Measurements from ENCODE around the gene CAMSAP2. TPM values are rescaled to one million over a fixed set of nuclear protein-coding genes. Genes with fewer than 3 reads are reported as not detected.

CAMSAP2 gene
- total and polyA plus RNA-seq, 2 of the 8 experiments (the other 6 are each of a cell fraction or from before 2014, with no cell fraction given), result 4.2 to 27.6 TPM

- TF ChIP-seq KDM4A (IDR thresholded peaks at IDR 0.05; ENCODE audit: low read depth, low read length, severe bottlenecking) (no peak), KDM5A (IDR thresholded peaks at IDR 0.05; ENCODE audit: low read length) (no peak), SP2 (IDR thresholded peaks at IDR 0.05; ENCODE audit: low read length) (no peak), PHF8 (conservative IDR thresholded peaks at IDR 0.05; ENCODE audit: low read depth, low read length) (no peak), NRF1 (IDR thresholded peaks at IDR 0.05; ENCODE audit: low read depth, low read length) (no peak)
Observed at GRCh38 chr1:200818248-200818647, 79.6 kb downstream of the CAMSAP2 start (continued).
